Epithelial cell of prostate (primary cell): ENCODE data around the gene LUZP1.
A peak's percentile ranks its signal among the peaks of the same experiment; 100 is the strongest.

Source experiments
- DNase-seq: peaks from one replicate; pipeline ENCODE4 v3.0.0-alpha.2; 2011; ENCODE audit warnings: low read depth, low spot score
- H3K27ac ChIP-seq: fragments of 450-650 bp; 2 replicates; pipeline ENCODE4 v1.5.1; 2017; ENCODE audit warnings: mild to moderate bottlenecking

Gene LUZP1

GRCh38 chr1:23098463-23099170 lies 70.0 kb downstream of the LUZP1 start:
- H3K27ac ChIP-seq, result peak overlapping the region; percentile 99
- DNase-seq, result no peak

GRCh38 chr1:23097316-23097715 lies 71.3 kb downstream of the LUZP1 start:
- H3K27ac ChIP-seq, result no peak overlapping the region
- DNase-seq, result no peak

- H3K27ac ChIP-seq, result no peak overlapping the region
- DNase-seq, result no peak
Measured at GRCh38 chr1:23092447-23092846, 76.2 kb downstream of the LUZP1 start.

- H3K27ac ChIP-seq, result no peak overlapping the region
- no peak for DNase-seq
Measured at GRCh38 chr1:23091545-23091944, 77.1 kb downstream of the LUZP1 start.

GRCh38 chr1:23090056-23090455 lies 78.6 kb downstream of the LUZP1 start:
- no peak for DNase-seq
- no peak overlapping the region for H3K27ac ChIP-seq

GRCh38 chr1:23088027-23088426 lies 80.6 kb downstream of the LUZP1 start:
- DNase-seq, result no peak
- H3K27ac ChIP-seq, result no peak overlapping the region

- H3K27ac ChIP-seq, result no peak overlapping the region
- no peak for DNase-seq
Measured at GRCh38 chr1:23085696-23086095, 83.0 kb downstream of the LUZP1 start.

GRCh38 chr1:23084880-23085279 lies 83.8 kb downstream of the LUZP1 start:
- H3K27ac ChIP-seq, result no peak overlapping the region
- no peak for DNase-seq

- no peak for DNase-seq
Measured at GRCh38 chr1:23083714-23084480, 84.8 kb downstream of the LUZP1 start.

GRCh38 chr1:23081376-23081775 lies 87.3 kb downstream of the LUZP1 start:
- DNase-seq, result no peak
- H3K27ac ChIP-seq, result no peak overlapping the region

More at GRCh38 chr1:23083714-23084480, 84.8 kb downstream of the LUZP1 start:
- H3K27ac ChIP-seq, result no peak overlapping the region

- no peak overlapping the region for H3K27ac ChIP-seq
- no peak for DNase-seq
Measured at GRCh38 chr1:23080885-23081284, 87.8 kb downstream of the LUZP1 start.

GRCh38 chr1:23079025-23079424 lies 89.6 kb downstream of the LUZP1 start:
- DNase-seq, result no peak

GRCh38 chr1:23074012-23074411 lies 94.6 kb downstream of the LUZP1 start:
- DNase-seq, result no peak

More at GRCh38 chr1:23079025-23079424, 89.6 kb downstream of the LUZP1 start:
- H3K27ac ChIP-seq, result peak overlapping the region; percentile 23

GRCh38 chr1:23069675-23070074 lies 99.0 kb downstream of the LUZP1 start:
- no peak for DNase-seq
- H3K27ac ChIP-seq, result no peak overlapping the region

More at GRCh38 chr1:23074012-23074411, 94.6 kb downstream of the LUZP1 start:
- H3K27ac ChIP-seq, result peak overlapping the region; percentile 11

GRCh38 chr1:23069149-23069548 lies 99.5 kb downstream of the LUZP1 start:
- no peak for DNase-seq
- H3K27ac ChIP-seq, result no peak overlapping the region

GRCh38 chr1:23066075-23066474 lies 102.6 kb downstream of the LUZP1 start:
- DNase-seq, result no peak
- H3K27ac ChIP-seq, result no peak overlapping the region

GRCh38 chr1:23065385-23065784 lies 103.3 kb downstream of the LUZP1 start:
- H3K27ac ChIP-seq, result no peak overlapping the region
- no peak for DNase-seq

- H3K27ac ChIP-seq, result peak overlapping the region; percentile 22
- no peak for DNase-seq
Measured at GRCh38 chr1:23062271-23062670, 106.4 kb downstream of the LUZP1 start.

GRCh38 chr1:23057301-23057700 lies 111.4 kb downstream of the LUZP1 start:
- DNase-seq, result no peak
- no peak overlapping the region for H3K27ac ChIP-seq

- DNase-seq, result no peak
Measured at GRCh38 chr1:23051290-23051909, 117.3 kb downstream of the LUZP1 start.

GRCh38 chr1:23050201-23050600 lies 118.5 kb downstream of the LUZP1 start:
- no peak for DNase-seq
- no peak overlapping the region for H3K27ac ChIP-seq

More at GRCh38 chr1:23051290-23051909, 117.3 kb downstream of the LUZP1 start:
- no peak overlapping the region for H3K27ac ChIP-seq
